Right lobe of liver (tissue), 4 donors: Measurements from ENCODE around the gene ITGB1BP1.

ENCODE experiments used
- POLR2A ChIP-seq: fragments of 450-650 bp; IDR thresholded peaks from one replicate; pipeline ENCODE4 v1.6.1; 2017; ENCODE audit warnings: antibody characterized with exemption, mild to moderate bottlenecking
- TF ChIP-seq, protein P1 (sequence below), 4 donors: fragments of 200-600 bp in 3 of 4; fragments of 450-650 bp in 1 of 4; IDR thresholded peaks; one replicate each; pipeline versions ENCODE4 v1.5.1 to v1.8.0; 2016 to 2022; ENCODE audit warnings: antibody characterized with exemption in 4 of 4, mild to moderate bottlenecking in 2 of 4
- donor health status: DM: no; HTN: no; CAD: no.
- donor health status: DM: no; HTN: no; CAD: no.
- donor health status: DM: no; HTN: yes; CAD: no.

DNA sequence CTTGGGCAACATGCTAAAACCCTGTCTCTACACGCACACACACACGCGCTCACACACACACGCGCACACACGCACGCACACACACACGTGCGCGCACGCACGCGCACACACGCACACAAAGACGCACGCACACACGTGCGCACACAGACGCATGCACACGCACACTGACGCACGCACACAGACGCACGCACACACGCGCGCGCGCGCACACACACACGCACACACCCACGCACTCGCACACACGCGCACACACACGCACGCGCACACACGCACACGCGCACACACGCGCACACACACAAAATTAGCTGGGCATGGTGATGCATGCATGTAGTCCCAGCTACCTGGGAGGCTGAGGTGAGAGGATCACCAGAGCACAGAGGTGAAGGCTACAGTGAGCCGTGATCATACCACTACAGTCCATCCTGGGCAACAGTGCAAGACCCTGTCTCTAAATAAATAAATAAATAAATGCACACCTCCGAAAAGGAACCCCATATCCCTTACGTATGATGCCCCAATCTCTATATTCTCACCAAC, 42.9 kb upstream of the ITGB1BP1 start:
- TF ChIP-seq, protein P1, sequence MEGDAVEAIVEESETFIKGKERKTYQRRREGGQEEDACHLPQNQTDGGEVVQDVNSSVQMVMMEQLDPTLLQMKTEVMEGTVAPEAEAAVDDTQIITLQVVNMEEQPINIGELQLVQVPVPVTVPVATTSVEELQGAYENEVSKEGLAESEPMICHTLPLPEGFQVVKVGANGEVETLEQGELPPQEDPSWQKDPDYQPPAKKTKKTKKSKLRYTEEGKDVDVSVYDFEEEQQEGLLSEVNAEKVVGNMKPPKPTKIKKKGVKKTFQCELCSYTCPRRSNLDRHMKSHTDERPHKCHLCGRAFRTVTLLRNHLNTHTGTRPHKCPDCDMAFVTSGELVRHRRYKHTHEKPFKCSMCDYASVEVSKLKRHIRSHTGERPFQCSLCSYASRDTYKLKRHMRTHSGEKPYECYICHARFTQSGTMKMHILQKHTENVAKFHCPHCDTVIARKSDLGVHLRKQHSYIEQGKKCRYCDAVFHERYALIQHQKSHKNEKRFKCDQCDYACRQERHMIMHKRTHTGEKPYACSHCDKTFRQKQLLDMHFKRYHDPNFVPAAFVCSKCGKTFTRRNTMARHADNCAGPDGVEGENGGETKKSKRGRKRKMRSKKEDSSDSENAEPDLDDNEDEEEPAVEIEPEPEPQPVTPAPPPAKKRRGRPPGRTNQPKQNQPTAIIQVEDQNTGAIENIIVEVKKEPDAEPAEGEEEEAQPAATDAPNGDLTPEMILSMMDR (IDR thresholded peaks at IDR 0.05), result no peak
- no peak for TF ChIP-seq POLR2A
